Neural cell (in vitro differentiated cells): ENCODE data around the gene KDM2A.

ENCODE experiments used
- EP300 ChIP-seq: fragments of 450-650 bp; conservative IDR thresholded peaks from 2 replicates; pipeline ENCODE4 v1.6.1; 2014; ENCODE audit warnings: antibody characterized with exemption, mild to moderate bottlenecking, moderate library complexity; ENCODE audit not compliant: poor library complexity, severe bottlenecking
- EZH2 ChIP-seq: fragments of 200-600, 300-800 bp; shearing (Covaris generic), sonication (generic); IDR thresholded peaks from 2 replicates; pipeline ENCODE4 v1.6.1; 2014; ENCODE audit warnings: antibody characterized with exemption, low read length, borderline replicate concordance, mild to moderate bottlenecking; ENCODE audit not compliant: insufficient read depth, poor library complexity, severe bottlenecking
- POLR2AphosphoS5 ChIP-seq: IDR thresholded peaks from 2 replicates; pipeline ENCODE4 v1.6.1; 2012
- SMC3 ChIP-seq: fragments of 450-650 bp; conservative IDR thresholded peaks from 2 replicates; pipeline ENCODE4 v1.6.1; 2014; ENCODE audit warnings: antibody characterized with exemption, mild to moderate bottlenecking, moderate library complexity; ENCODE audit not compliant: poor library complexity
- TF ChIP-seq, protein P1 (sequence below): fragments of 450-650 bp; IDR thresholded peaks from 2 replicates; pipeline ENCODE4 v1.5.1; 2014; ENCODE audit warnings: antibody characterized with exemption, mild to moderate bottlenecking, moderate library complexity; ENCODE audit not compliant: poor library complexity, severe bottlenecking

DNA sequence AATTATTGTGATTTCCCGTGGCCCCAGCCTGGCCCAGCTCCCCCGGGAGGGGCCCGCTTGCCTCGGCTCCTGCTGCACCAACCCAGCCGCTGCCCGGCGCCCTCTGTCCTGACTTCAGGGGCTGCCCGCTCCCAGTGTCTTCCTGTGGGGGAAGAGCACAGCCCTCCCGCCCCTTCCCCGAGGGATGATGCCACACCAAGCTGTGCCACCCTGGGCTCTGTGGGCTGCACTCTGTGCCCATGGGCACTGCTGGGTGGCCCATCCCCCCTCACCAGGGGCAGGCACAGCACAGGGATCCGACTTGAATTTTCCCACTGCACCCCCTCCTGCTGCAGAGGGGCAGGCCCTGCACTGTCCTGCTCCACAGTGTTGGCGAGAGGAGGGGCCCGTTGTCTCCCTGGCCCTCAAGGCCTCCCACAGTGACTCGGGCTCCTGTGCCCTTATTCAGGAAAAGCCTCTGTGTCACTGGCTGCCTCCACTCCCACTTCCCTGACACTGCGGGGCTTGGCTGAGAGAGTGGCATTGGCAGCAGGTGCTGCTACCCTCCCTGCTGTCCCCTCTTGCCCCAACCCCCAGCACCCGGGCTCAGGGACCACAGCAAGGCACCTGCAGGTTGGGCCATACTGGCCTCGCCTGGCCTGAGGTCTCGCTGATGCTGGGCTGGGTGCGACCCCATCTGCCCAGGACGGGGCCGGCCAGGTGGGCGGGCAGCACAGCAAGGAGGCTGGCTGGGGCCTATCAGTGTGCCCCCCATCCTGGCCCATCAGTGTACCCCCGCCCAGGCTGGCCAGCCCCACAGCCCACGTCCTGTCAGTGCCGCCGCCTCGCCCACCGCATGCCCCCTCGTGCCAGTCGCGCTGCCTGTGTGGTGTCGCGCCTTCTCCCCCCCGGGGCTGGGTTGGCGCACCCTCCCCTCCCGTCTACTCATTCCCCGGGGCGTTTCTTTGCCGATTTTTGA is 166.8 kb downstream of the KDM2A start:
- TF ChIP-seq, protein P1, sequence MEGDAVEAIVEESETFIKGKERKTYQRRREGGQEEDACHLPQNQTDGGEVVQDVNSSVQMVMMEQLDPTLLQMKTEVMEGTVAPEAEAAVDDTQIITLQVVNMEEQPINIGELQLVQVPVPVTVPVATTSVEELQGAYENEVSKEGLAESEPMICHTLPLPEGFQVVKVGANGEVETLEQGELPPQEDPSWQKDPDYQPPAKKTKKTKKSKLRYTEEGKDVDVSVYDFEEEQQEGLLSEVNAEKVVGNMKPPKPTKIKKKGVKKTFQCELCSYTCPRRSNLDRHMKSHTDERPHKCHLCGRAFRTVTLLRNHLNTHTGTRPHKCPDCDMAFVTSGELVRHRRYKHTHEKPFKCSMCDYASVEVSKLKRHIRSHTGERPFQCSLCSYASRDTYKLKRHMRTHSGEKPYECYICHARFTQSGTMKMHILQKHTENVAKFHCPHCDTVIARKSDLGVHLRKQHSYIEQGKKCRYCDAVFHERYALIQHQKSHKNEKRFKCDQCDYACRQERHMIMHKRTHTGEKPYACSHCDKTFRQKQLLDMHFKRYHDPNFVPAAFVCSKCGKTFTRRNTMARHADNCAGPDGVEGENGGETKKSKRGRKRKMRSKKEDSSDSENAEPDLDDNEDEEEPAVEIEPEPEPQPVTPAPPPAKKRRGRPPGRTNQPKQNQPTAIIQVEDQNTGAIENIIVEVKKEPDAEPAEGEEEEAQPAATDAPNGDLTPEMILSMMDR, result no peak
- TF ChIP-seq POLR2AphosphoS5 (no peak), EP300 (no peak), SMC3 (no peak), EZH2 (no peak)
